ENCODE measurements around the gene UBE2F.

DNA sequence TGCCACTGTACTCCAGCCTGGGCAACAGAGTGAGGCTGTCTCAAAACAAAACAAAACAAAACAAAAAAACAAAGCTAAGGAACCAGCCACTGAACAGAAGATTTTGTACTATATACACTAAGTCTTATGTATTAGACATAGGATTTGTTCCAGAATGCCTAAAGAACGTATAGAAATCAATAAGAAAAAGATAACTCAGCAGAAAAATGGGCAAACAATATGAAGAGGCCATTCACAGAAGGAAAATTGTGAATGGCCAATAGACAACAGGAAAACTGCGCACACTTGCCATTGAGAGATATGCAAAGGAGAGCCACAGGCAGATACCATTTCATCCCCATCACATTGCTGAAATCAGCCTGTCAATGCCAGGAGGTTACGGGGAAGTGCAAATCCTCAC, 14.9 kb upstream of the UBE2F start:
- TF ChIP-seq, protein P1, sequence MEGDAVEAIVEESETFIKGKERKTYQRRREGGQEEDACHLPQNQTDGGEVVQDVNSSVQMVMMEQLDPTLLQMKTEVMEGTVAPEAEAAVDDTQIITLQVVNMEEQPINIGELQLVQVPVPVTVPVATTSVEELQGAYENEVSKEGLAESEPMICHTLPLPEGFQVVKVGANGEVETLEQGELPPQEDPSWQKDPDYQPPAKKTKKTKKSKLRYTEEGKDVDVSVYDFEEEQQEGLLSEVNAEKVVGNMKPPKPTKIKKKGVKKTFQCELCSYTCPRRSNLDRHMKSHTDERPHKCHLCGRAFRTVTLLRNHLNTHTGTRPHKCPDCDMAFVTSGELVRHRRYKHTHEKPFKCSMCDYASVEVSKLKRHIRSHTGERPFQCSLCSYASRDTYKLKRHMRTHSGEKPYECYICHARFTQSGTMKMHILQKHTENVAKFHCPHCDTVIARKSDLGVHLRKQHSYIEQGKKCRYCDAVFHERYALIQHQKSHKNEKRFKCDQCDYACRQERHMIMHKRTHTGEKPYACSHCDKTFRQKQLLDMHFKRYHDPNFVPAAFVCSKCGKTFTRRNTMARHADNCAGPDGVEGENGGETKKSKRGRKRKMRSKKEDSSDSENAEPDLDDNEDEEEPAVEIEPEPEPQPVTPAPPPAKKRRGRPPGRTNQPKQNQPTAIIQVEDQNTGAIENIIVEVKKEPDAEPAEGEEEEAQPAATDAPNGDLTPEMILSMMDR (conservative IDR thresholded peaks at IDR 0.05; ENCODE audit: low read depth, low read length): no peak
- no peak for TF ChIP-seq EZH2 (IDR thresholded peaks at IDR 0.05; ENCODE audit: borderline replicate concordance, low read depth, low read length, poor library complexity, severe bottlenecking)

Data from A673 (cell line).